ENCODE data around the gene DTNB.

The DTNB gene

DNA sequence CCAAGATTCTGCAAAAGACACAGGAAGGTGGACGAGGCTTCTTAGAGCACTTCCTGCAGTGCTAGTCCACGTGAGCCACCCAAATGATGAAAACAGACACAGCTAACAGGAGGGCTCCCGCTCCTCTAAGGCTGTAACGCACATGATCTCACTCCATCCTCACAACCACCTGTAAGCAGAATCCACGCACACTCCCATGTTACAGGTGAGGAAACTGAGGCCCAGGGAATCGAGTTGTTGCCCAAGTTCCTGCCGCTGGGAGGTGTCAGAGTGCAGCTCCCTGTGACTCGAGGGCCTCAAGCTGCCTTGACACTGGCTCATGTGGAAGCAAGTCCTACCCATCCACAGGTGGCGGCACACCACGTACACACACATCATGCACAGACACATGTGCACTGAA, 336.1 kb downstream of the DTNB start:
- no peak for DNase-seq

DNA sequence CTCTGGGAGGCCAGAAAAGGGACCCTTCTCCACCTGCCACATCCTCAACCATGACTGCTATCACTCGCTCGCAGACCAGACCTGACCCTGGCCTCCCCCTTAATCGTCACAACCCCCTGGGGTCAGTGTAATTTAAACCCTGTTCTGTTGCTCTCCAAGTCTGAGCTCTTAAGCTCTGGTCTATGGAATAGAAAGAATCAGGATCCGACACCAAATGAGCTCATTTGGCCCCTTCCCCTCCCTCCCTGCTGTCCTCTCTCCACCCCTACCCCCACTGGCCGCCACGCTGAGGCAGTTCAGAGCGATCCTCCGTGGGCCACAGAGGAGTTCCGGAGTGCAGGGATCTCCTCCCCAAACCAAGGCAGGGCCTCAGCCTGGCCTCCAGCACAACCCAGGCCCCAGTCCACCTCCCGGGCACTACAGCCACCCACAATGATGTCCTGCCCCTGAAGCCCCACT, 337.0 kb downstream of the DTNB start:
- DNase-seq, result no peak

DNA sequence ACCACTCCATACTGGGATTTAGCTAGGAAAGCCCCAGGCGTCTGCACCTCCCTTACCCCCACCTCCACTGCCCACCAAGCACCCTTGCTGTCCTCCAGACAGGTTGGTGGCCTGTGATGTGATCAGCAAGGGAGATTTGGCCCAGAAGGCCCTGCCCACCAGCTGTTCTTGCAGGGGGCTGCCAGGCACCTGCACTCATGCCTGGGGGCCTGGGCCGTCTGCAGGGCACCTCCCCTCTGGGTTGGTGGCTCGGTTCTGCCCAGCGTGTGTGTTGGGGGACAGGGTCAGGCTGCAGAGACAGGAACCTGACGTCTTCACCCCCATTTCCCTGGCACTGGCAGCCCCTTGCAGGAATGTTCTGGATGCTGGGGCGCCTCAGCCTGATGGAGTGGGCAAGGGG, 337.4 kb downstream of the DTNB start:
- no peak for DNase-seq

DNA sequence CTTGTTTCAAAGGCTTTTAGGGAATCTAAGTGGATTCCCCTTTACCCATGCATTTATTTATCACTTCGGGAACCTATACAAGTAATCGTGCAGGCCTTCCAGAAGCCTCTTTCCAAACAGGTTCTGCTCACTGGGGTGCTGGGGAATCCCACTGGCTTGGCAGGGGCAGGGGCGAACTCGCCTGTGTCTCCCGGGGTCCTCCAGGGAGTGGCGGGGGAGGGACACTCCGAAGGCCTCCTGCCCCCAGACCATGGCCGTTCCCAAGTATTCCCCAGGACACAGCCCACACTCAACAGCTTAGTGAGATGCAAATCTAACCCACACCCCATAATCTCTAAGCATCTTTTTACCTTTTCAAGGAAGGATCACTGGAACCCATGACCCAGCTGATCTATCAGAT, 338.2 kb downstream of the DTNB start:
- no peak for DNase-seq

- no peak for DNase-seq
Measured at GRCh38 chr2:25334482-25334881, 338.9 kb downstream of the DTNB start.

DNA sequence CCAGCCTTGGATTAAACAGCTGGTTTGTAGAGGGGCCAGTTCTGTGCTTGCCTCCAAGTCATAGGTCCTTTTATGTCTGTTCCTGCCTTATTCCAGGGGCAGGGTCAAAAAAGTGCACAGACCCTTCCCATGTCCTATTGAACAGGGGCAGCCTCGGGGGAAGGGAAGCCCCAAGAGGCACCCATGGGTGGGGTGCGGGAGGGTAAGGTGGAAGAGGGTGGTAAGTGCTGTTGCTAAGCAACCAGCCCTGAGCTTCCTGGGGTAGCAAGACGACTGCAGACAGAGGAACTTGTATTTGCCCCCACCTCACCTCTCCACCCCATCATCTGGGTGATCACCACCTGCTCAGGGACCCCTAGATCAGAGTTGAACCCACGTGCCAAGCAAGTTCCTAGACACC, 339.4 kb downstream of the DTNB start:
- DNase-seq, result no peak

DNA sequence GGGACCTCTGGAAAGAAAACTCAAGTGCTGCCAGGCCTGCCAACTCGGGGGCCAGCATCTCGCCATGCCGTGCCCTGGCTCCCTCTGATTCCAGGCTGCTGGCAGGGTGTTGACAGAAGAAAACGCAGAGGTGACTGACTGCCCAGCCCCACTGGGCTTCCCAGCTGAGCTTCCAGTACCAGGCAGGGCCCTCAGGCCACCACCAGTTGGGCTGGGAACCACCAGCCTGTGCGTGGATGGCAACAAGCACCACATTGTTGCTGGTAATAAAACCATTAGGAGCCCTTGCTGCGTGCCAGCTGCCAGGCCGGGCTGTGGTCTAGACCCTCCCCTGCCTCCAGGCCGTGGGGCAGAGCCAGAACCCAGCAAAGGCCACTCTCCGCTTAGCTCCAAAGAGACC, 340.8 kb downstream of the DTNB start:
- no peak for DNase-seq

GRCh38 chr2:25331686-25332365, 341.6 kb downstream of the DTNB start:
- DNase-seq, result peak; percentile 64 to 69

GRCh38 chr2:25330937-25331336, 342.4 kb downstream of the DTNB start:
- no peak for DNase-seq

DNA sequence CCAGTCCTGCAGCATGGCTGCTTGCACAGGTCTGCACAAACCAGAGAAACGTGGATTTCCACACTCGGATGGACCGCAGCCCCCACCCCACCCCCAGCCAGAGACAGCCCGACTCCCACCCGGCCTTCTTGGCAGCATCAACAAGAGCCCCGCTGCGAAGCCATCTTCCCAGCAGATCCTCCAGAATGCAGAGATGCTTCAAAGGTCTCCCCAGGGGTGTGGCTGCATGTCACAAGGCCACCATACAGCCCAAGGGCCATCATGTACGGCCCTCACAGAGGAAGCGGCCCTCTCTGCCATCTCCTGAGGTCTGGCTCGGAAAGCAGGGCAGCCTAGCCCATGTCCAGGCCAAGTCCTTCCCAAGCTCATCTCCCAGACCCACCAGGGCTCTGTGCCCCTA, 343.1 kb downstream of the DTNB start:
- no peak for DNase-seq

GRCh38 chr2:25328152-25329085, 345.0 kb downstream of the DTNB start:
- no peak for DNase-seq
